ENCODE data around the gene CENPN.

DNA sequence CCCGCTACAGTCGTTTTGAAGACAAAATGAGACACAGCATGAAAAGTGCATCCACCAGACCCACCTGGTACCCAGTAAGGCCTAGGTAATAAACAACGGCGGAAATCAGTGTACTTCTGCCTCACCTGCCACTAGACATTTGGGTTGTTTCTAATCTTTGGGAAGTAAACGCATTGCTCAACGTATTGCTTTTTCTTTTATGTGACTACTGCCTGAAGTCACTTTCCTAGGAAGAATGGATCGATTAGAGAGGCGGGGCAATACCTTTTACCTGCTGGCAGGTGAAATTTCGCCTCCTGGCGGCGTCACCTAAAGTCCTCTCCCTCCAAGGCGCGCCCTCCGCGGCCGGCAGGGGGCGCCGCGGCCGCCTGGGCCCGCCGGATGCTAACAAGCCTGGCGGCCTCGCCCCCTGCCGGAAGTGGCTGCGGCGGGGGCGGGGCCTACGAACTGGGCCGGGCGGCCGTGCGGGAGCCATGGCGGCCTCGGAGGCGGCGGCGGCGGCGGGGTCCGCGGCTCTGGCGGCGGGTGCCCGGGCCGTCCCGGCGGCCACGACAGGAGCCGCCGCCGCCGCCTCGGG is 28.5 kb downstream of the CENPN start, which contains the start of gene ATMIN:
- TF ChIP-seq EZH2 (IDR thresholded peaks at IDR 0.05; ENCODE audit: low read length, unreplicated experiment) (no peak), EZH2phosphoT487 (IDR thresholded peaks at IDR 0.05; ENCODE audit: borderline replicate concordance, low read length) (no peak)
- TF ChIP-seq, protein P1, sequence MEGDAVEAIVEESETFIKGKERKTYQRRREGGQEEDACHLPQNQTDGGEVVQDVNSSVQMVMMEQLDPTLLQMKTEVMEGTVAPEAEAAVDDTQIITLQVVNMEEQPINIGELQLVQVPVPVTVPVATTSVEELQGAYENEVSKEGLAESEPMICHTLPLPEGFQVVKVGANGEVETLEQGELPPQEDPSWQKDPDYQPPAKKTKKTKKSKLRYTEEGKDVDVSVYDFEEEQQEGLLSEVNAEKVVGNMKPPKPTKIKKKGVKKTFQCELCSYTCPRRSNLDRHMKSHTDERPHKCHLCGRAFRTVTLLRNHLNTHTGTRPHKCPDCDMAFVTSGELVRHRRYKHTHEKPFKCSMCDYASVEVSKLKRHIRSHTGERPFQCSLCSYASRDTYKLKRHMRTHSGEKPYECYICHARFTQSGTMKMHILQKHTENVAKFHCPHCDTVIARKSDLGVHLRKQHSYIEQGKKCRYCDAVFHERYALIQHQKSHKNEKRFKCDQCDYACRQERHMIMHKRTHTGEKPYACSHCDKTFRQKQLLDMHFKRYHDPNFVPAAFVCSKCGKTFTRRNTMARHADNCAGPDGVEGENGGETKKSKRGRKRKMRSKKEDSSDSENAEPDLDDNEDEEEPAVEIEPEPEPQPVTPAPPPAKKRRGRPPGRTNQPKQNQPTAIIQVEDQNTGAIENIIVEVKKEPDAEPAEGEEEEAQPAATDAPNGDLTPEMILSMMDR (conservative IDR thresholded peaks at IDR 0.05; ENCODE audit: low read depth, low read length), result peak; percentile 87
